HUES64 (cell line): Measurements from ENCODE around the gene MT2A.
"Not testable (repeated sequence)": the region's sequence is repeated elsewhere in the genome, so short reads cannot be mapped to it uniquely, and the experiment has no call there.

ENCODE experiments used
- H3K27ac ChIP-seq: 2 replicates; pipeline ENCODE4 v1.7.0; 2013; ENCODE audit warnings: low read depth, low read length, inconsistent platforms
- H3K27me3 ChIP-seq: 2 replicates; pipeline ENCODE4 v1.6.1; 2013; ENCODE audit warnings: mild to moderate bottlenecking, low read length; ENCODE audit not compliant: insufficient read depth
- H3K36me3 ChIP-seq: 2 replicates; pipeline ENCODE4 v1.6.1; 2013; ENCODE audit warnings: mild to moderate bottlenecking, low read length; ENCODE audit not compliant: insufficient read depth
- H3K4me1 ChIP-seq: 2 replicates; pipeline ENCODE4 v1.6.1; 2013; ENCODE audit warnings: mild to moderate bottlenecking, low read length, moderate library complexity; ENCODE audit not compliant: insufficient read depth
- H3K4me3 ChIP-seq: 2 replicates; pipeline ENCODE4 v1.5.1; 2013; ENCODE audit warnings: mild to moderate bottlenecking, low read length, moderate library complexity
- H3K9ac ChIP-seq: 2 replicates; pipeline ENCODE4 v1.6.1; 2013; ENCODE audit warnings: mild to moderate bottlenecking, low read depth, low read length
- H3K9me3 ChIP-seq: 2 replicates; pipeline ENCODE4 v1.6.1; 2013; ENCODE audit warnings: low read depth, low read length; ENCODE audit not compliant: insufficient read depth
- whole genome bisulfite sequencing: fragments of 150-250, 120-280 bp; methylation state at CpG from one replicate; pipeline ENCODE4 v1.1.7; 2013; ENCODE audit warnings: missing lambda C conversion rate; 5-methylcytosine and 5-hydroxymethylcytosine counted together

The MT2A gene

DNA sequence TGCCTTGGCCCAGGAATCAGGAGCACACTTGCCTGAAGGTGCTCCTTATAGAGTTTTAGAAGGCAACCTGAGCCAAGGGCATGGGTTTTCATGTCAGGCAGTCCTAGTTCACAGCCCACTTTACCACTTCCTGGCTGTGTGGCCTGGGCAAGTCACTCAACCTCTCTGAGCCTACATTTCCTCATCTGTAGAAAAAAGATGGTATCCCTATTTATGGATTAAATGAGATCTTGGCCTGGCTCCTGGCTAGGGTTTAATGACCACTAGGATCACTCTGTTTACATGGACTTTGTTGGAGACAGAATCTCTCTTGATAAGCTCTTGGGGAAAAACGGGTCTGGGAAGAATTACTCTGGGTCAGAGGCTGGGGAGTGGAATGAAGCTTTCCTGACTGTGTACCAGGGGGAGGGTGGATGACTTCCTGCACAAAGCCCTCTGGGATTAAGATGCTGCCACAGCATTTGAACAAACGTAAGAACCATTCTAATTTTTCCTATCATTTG, 2.3 kb downstream of the MT2A start:
- no peaks in the 10 kb centered on the region for H3K36me3 ChIP-seq
- 79% methylated on average over 2 of the region's 2 CpGs for whole genome bisulfite sequencing
- no peak overlapping the region for H3K9ac ChIP-seq
- peaks cover 99% of the 10 kb centered on the region for H3K27me3 ChIP-seq
- no peak overlapping the region for H3K4me3 ChIP-seq
- no peaks in the 10 kb centered on the region for H3K9me3 ChIP-seq
- H3K27ac ChIP-seq = no peak overlapping the region
- peaks cover 18% of the 10 kb centered on the region for H3K4me1 ChIP-seq

DNA sequence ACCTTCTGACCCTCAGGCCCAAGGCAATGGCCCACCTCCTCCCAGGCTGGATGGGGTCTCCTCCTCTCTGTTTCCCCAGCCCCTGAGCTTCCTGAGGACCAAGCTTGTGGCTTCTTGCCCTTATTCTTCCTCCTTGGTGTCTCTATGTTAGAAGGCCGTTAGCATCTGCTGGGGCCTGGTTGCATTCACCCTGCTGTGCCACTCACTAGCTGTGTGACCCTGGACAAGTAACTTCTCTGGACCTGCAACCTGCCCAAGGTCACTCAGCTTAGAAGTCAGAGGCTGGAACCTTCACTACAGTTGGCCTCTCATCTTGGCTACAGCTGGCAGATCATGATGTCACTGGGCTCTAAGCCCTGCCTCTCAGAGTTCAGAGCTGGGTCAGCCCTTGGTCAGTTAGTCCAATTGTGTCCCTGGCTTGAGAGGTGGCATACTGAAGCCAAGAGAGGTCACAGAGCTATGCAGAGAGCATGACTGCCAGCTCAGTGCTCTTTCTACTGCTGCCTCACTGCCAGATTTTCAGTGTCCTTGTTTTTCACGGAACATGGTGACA, 3.0 kb downstream of the MT2A start:
- no peak overlapping the region for H3K9ac ChIP-seq
- no peak overlapping the region for H3K4me3 ChIP-seq
- no peaks in the 10 kb centered on the region for H3K36me3 ChIP-seq
- H3K27me3 ChIP-seq = peaks cover 99% of the 10 kb centered on the region
- WGBS = 89% methylated on average over 2 of the region's 2 CpGs
- peaks cover 18% of the 10 kb centered on the region for H3K4me1 ChIP-seq
- no peak overlapping the region for H3K27ac ChIP-seq
- H3K9me3 ChIP-seq = no peaks in the 10 kb centered on the region

DNA sequence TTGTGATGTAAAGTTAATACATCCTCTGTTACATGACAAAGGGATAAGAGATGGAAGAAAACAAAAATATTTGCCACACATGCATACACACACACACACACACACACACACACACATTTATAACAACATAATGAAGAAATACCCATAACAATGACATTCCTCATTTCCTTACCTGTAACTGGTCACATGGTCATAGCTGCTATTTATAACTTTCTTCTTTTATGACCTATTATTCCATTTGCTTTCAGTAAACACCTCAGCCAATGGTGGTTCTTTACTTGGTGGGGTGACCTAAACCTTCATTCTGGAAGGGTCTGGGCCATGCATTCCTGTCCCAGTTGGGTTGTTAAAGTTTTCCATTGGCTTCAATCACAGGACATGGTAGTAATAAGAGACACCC, 5.3 kb downstream of the MT2A start:
- Histone ChIP-seq H3K27ac (no peak overlapping the region), H3K27me3 (peaks cover 99% of the 10 kb centered on the region), H3K4me3 (no peak overlapping the region)

DNA sequence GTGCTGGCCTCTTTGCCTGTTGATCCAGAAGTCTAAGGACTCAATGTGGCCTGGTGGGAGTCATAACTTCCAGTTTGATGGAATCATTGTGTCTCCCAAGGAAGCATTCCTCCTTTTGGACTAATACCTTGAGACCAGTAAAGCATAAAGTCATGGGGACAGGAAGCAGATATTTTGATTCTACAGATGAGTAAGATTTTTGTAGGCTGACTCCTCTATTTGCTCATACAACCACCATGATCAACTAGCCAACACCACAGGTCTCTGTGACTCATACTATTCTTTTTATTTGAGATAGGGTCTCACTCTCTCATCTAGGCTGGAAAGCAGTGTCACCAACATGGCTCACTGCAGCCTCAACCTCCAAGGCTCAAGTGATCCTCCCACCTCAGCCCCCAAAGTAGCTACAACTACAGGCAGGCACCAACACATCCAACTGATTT, 6.2 kb downstream of the MT2A start:
- Histone ChIP-seq H3K27ac (no peak overlapping the region), H3K27me3 (peaks cover 99% of the 10 kb centered on the region), H3K4me1 (peaks cover 24% of the 10 kb centered on the region)

More for the DNA sequence above, 5.3 kb downstream of the MT2A start:
- Histone ChIP-seq H3K36me3 (no peaks in the 10 kb centered on the region), H3K4me1 (peaks cover 27% of the 10 kb centered on the region), H3K9ac (no peak overlapping the region), H3K9me3 (no peaks in the 10 kb centered on the region)

DNA sequence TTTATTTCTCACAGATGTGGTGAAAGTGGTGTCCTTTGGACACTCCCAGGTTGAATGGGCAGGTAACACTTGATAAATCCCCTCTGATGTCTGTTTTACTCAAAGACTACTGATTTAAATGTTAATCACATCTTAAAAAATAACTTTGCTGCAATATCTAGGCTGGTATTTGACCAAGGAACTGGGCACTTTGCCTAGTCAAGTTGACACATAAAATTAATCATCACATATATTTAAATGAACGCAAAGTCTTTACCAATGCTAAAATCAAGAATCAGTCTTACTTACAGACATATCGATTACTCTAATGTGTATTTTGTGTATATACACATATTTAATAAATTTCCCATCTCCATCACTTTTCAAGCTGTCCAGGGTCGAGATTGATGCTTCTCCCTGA, 7.0 kb downstream of the MT2A start:
- Histone ChIP-seq H3K9ac (no peak overlapping the region), H3K27ac (no peak overlapping the region), H3K36me3 (no peaks in the 10 kb centered on the region), H3K9me3 (no peaks in the 10 kb centered on the region), H3K4me1 (peaks cover 16% of the 10 kb centered on the region), H3K27me3 (peaks cover 99% of the 10 kb centered on the region), H3K4me3 (no peak overlapping the region)
- WGBS = 92% methylated on average over 2 of the region's 3 CpGs

More for the DNA sequence above, 6.2 kb downstream of the MT2A start:
- Histone ChIP-seq H3K4me3 (no peak overlapping the region), H3K9me3 (no peaks in the 10 kb centered on the region), H3K9ac (no peak overlapping the region), H3K36me3 (no peaks in the 10 kb centered on the region)

DNA sequence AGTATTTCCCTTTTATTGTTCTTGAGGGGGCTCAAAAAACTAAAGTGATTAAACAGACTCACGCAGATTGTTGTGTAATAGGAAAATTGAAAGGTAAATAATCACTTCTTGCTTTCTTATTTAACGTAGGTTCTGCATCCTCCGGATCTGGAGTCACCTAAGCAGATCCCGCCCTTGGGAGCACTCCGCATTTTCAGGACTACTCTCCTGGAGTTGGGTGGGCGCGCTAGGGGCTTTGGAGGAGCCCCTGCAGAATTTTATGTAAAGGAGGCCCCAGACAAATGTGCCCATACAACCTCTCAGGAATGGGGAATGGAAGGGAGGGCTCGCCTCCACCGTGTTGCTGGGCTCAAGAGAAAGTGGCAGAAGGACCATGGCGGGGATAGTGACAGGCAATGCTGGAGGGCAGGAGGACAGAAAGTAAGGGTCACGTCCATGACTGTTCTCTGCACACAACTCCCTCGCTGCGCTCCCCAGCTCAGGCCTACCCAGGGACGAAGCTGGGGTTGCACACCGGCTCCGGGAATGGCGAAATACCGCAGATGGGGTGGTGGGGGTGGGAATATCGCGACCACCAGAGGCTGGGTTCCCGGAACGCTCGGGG, 8.3 kb downstream of the MT2A start:
- no peaks in the 10 kb centered on the region for H3K9me3 ChIP-seq
- no peak overlapping the region for H3K9ac ChIP-seq
- 23% methylated on average over 23 of the region's 23 CpGs for WGBS
- no peaks in the 10 kb centered on the region for H3K36me3 ChIP-seq
- H3K27ac ChIP-seq = no peak overlapping the region
- peak overlapping the region; percentile 51 for H3K4me3 ChIP-seq
- peaks cover 21% of the 10 kb centered on the region for H3K4me1 ChIP-seq
- peaks cover 98% of the 10 kb centered on the region for H3K27me3 ChIP-seq

DNA sequence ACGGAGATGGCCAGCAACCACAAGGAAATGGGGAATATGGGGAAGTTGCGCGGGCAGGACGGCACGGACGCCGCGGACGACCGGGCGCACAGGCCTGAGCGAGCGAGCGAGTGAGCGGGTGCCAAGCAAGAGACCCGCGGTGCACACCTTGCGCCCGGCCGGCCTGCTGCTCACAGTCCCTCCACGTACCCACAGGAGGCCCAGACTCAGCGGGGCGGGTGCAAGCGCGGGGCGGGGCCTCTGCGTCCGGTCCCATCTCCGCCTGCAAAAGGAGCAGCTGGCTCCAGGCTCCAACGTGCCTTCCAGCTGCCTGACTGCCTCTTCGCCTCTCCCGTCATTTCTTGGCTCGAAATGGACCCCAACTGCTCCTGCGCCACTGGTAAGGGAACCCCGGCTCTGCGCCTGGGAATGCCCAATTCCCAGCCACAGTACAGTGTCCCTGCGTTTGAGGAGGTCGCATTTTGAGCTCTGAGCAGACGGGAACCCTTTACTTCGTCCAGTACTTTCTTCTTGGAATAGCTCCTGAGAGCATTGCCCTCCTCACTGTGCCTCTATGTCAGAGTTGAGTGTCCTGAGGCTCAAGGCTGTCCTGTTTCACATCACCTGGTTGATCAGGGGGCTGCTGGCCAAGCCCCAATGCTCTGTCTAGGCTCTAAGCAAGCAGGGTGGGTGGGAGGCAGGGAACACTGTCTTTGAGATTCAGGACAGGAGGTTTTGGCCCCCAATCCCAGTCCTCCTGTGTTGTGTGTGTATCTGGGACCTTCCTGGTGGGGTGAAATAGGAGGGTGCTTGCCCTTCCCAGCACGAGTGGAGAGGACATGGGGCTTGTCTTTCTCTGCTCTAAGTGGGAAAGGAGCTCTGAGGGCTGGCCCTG, 9.1 kb downstream of the MT2A start:
- no peak overlapping the region for H3K9ac ChIP-seq
- no peak overlapping the region for H3K27ac ChIP-seq
- peak overlapping the region; percentile 51 for H3K4me3 ChIP-seq
- no peaks in the 10 kb centered on the region for H3K9me3 ChIP-seq
- no peaks in the 10 kb centered on the region for H3K36me3 ChIP-seq
- peaks cover 99% of the 10 kb centered on the region for H3K27me3 ChIP-seq
- 4% methylated on average over 40 of the region's 41 CpGs for WGBS
- peaks cover 27% of the 10 kb centered on the region for H3K4me1 ChIP-seq

DNA sequence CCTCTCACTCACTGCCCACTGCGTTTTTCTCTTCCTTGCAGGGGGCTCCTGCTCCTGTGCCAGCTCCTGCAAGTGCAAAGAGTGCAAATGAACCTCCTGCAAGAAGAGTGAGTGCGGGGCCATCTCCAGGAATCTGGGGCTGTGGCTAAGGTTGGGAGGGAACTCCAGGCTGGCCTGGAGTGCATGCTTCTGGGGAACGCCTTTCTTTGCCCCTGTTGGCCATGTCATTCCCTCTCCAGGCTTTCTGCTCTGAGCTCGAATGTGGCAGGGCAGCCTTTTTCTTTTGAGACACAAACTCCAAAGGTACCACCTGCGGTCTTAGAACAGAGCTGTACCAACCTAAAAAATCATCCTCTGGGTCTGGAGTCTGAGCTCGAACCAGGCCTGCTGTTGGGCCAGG, 9.8 kb downstream of the MT2A start:
- Histone ChIP-seq H3K36me3 (no peaks in the 10 kb centered on the region), H3K27ac (no peak overlapping the region), H3K9ac (no peak overlapping the region), H3K9me3 (no peaks in the 10 kb centered on the region), H3K4me3 (no peak overlapping the region), H3K27me3 (peaks cover 99% of the 10 kb centered on the region), H3K4me1 (peaks cover 27% of the 10 kb centered on the region)
- 36% methylated on average over 6 of the region's 6 CpGs for WGBS

DNA sequence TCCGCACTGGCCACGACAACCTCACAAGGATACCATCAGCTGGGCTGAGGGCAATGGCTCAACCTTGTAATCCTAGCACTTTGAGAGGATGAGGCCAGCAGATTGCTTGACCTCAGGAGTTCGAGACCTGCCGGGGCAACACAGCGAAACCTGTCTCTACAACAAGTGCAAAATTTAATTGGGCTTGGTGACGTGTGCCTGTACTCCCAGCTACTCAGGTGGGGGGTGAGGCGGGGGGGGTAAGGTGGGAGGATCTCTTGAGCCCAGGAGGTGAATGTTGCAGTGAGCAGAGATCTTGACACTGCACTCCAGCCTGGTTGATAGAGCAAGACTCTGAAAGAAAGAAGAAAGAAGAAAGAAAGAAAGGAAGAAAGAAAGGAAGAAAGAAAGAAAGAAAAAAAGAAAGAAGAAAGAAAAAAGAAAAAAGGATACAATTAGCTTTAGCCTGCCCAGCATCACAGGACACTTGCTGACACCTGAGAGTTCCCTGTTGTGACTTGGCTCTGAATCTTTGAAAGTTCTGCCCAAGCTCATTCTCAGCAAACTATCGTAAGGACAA, 12.0 kb downstream of the MT2A start:
- 76% methylated on average over 8 of the region's 8 CpGs for WGBS
- peaks cover 98% of the 10 kb centered on the region for H3K27me3 ChIP-seq

DNA sequence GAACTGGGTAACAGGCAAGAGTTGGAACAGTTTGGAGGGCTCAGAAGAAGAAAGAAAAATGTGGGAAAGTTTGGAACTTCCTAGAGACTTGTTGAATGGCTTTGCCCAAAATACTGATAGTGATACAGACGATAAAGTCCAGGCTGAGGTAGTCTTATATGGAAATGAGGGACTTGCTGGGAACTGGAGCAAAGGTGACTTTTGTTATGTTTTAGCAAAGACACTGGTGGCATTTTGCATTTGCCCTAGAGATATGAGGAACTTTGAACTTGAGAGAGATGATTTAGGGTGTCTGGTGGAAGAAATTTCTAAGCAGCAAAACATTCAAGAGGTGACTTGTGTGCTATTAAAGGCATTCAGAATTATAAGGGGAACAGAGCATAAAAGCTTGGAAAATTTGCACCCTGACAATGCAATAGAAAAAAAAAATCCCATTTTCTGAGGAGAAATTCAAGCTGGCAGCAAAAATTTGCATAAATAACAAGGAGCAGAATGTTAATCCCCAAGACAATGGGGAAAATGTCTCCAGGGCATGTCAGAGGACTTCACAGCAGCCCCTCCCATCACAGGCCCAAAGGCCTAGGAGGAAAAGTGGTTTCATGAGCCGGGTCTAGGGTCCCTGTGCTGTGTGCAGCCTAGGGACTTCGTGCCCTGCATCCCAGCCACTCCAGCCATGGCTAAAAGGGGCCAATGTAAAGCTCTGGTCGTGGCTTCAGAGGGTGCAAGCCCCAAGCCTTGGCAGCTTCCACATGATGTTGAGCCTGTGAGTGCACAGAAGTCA, 13.5 kb downstream of the MT2A start:
- not testable (repeated sequence) for H3K27ac ChIP-seq, H3K36me3 ChIP-seq, H3K9ac ChIP-seq, H3K4me3 ChIP-seq, H3K9me3 ChIP-seq
- H3K27me3 ChIP-seq = peaks cover 98% of the 10 kb centered on the region
- H3K4me1 ChIP-seq = peaks cover 37% of the 10 kb centered on the region
- 28% methylated on average over 4 of the region's 4 CpGs for WGBS

More for the DNA sequence above, 12.0 kb downstream of the MT2A start:
- Histone ChIP-seq H3K36me3 (no peaks in the 10 kb centered on the region), H3K27ac (no peak overlapping the region), H3K9me3 (no peaks in the 10 kb centered on the region), H3K9ac (no peak overlapping the region), H3K4me3 (no peak overlapping the region), H3K4me1 (peaks cover 27% of the 10 kb centered on the region)
